ENCODE data around the gene INPP5D. TPM values are rescaled to one million over a fixed set of nuclear protein-coding genes. Genes with fewer than 3 reads are reported as not detected.

Gene INPP5D
- total RNA-seq, 1 experiment from 2014 or later = 12.7 TPM

GRCh38 chr2:233133239-233133638 is 73.1 kb downstream of the INPP5D start:
- H3K4me2 ChIP-seq (ENCODE audit: insufficient read depth, insufficient read length, low read length) = no peak overlapping the region
- no peak overlapping the region for H2AFZ ChIP-seq (ENCODE audit: low read length)
- Mint-ChIP-seq H3K4me3 (no peak overlapping the region), H3K9me3 (peaks cover 7 to 12% of the 10 kb centered on the region in 2 experiments; a peak in 4 of 5 replicates), H3K27ac (no peak overlapping the region), H3K4me1 (peaks cover 21 to 24% of the 10 kb centered on the region in 2 experiments), H3K36me3 (ENCODE audit: insufficient read depth in 1 of 3, low read depth in 3 of 3) (peaks cover 6 to 13% (median 6%) of the 10 kb centered on the region in 3 experiments; a peak in 6 of 7 replicates), H3K27me3 (ENCODE audit: low read depth) (no peaks in the 10 kb centered on the region; the same call in 1 of the 2 replicates)
- no peaks in the 10 kb centered on the region for H3K23me2 ChIP-seq (ENCODE audit: insufficient read length, low read depth, low read length, poor library complexity, severe bottlenecking)
- H3K9me3 ChIP-seq (ENCODE audit: control insufficient read depth, low read depth, low read length) = no peaks in the 10 kb centered on the region
- H4K5ac ChIP-seq (ENCODE audit: insufficient read length, low read depth, low read length) = no peak overlapping the region
- no peaks in the 10 kb centered on the region for H3K4me1 ChIP-seq (ENCODE audit: insufficient read depth, low read length)
- H3K79me1 ChIP-seq (ENCODE audit: insufficient read depth, low read depth, low read length, poor library complexity, severe bottlenecking) = no peaks in the 10 kb centered on the region
- H3K56ac ChIP-seq (ENCODE audit: insufficient read length, low read depth, low read length) = no peak overlapping the region
- no peaks in the 10 kb centered on the region for H3K27me3 ChIP-seq (ENCODE audit: insufficient read depth, low read length)
- H3K18ac ChIP-seq (ENCODE audit: insufficient read length, low read depth, low read length) = no peak overlapping the region
- H3K23ac ChIP-seq (ENCODE audit: insufficient read length, low read depth, low read length) = no peak overlapping the region
- no peak overlapping the region for H2BK12ac ChIP-seq (ENCODE audit: insufficient read length, low read depth, low read length)
- no peak for DNase-seq
- H3K27ac ChIP-seq (ENCODE audit: insufficient read length, low read depth, low read length) = no peak overlapping the region
- TF ChIP-seq, protein P1, sequence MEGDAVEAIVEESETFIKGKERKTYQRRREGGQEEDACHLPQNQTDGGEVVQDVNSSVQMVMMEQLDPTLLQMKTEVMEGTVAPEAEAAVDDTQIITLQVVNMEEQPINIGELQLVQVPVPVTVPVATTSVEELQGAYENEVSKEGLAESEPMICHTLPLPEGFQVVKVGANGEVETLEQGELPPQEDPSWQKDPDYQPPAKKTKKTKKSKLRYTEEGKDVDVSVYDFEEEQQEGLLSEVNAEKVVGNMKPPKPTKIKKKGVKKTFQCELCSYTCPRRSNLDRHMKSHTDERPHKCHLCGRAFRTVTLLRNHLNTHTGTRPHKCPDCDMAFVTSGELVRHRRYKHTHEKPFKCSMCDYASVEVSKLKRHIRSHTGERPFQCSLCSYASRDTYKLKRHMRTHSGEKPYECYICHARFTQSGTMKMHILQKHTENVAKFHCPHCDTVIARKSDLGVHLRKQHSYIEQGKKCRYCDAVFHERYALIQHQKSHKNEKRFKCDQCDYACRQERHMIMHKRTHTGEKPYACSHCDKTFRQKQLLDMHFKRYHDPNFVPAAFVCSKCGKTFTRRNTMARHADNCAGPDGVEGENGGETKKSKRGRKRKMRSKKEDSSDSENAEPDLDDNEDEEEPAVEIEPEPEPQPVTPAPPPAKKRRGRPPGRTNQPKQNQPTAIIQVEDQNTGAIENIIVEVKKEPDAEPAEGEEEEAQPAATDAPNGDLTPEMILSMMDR (conservative IDR thresholded peaks at IDR 0.05) = no peak
- no peak overlapping the region for H2BK20ac ChIP-seq (ENCODE audit: low read depth, low read length, poor library complexity, severe bottlenecking)
- H2AK5ac ChIP-seq (ENCODE audit: insufficient read length, low read length) = no peak overlapping the region
- no peaks in the 10 kb centered on the region for H3K79me2 ChIP-seq (ENCODE audit: insufficient read depth, low read length)
- no peak overlapping the region for H2BK120ac ChIP-seq (ENCODE audit: low read depth, low read length, poor library complexity, severe bottlenecking)
- WGBS (ENCODE audit: extremely low coverage, insufficient read length, low lambda C conversion rate) = no CpG with 5 or more reads among the region's 1 CpG
- H3K14ac ChIP-seq (ENCODE audit: insufficient read depth, low read length) = no peak overlapping the region
- H4K91ac ChIP-seq (ENCODE audit: insufficient read length, low read depth, low read length) = no peak overlapping the region
- no peak overlapping the region for H2BK15ac ChIP-seq (ENCODE audit: low read depth, low read length)
- no peak overlapping the region for H2BK5ac ChIP-seq (ENCODE audit: insufficient read length, low read length)
- H3T11ph ChIP-seq (ENCODE audit: low read length) = no peak overlapping the region
- no peak overlapping the region for H3K9ac ChIP-seq (ENCODE audit: extremely low read depth, insufficient read length, low read length)
- H4K8ac ChIP-seq (replicated peaks; ENCODE audit: insufficient read length, low read depth, low read length) = no peak overlapping the region
- H4K20me1 ChIP-seq (ENCODE audit: control insufficient read depth, insufficient read depth, insufficient read length) = no peaks in the 10 kb centered on the region
- H3K4ac ChIP-seq (ENCODE audit: low read depth, low read length) = no peak overlapping the region
